ENCODE measurements around the gene DNAH2.

DNAH2 gene

GRCh38 chr17:7849751-7850504 is 132.4 kb downstream of the DNAH2 start:
- Histone ChIP-seq H3K36me3 (ENCODE audit: control insufficient read depth, insufficient read depth, low read length) (no peaks in the 10 kb centered on the region; the same call in 1 of the 2 replicates), H3K27ac (ENCODE audit: low read length) (no peak overlapping the region)
- WGBS (ENCODE audit: insufficient coverage, insufficient read length), result no CpG with 5 or more reads among the region's 12 CpGs

GRCh38 chr17:7850701-7851437 is 133.3 kb downstream of the DNAH2 start:
- Histone ChIP-seq H3K4me3 (ENCODE audit: low read length) (peak overlapping the region; percentile 49; the same call in 1 of the 2 replicates), H3K4me1 (ENCODE audit: control insufficient read depth, insufficient read depth, low read length) (peaks cover 13% of the 10 kb centered on the region), H3K36me3 (ENCODE audit: control insufficient read depth, insufficient read depth, low read length) (no peaks in the 10 kb centered on the region; the same call in 1 of the 2 replicates), H3K9me3 (ENCODE audit: control insufficient read depth, insufficient read depth, low read length) (no peaks in the 10 kb centered on the region), H3K27me3 (ENCODE audit: control insufficient read depth, insufficient read depth, low read length) (peaks cover 24% of the 10 kb centered on the region), H3K27ac (ENCODE audit: low read length) (no peak overlapping the region)
- no peak for DNase-seq (ENCODE audit: low read depth, low spot score)
- WGBS (ENCODE audit: insufficient coverage, insufficient read length), result no CpG with 5 or more reads among the region's 17 CpGs

More at GRCh38 chr17:7849751-7850504, 132.4 kb downstream of the DNAH2 start:
- H3K27me3 ChIP-seq (ENCODE audit: control insufficient read depth, insufficient read depth, low read length), result peaks cover 14% of the 10 kb centered on the region
- H3K4me1 ChIP-seq (ENCODE audit: control insufficient read depth, insufficient read depth, low read length), result peaks cover 6% of the 10 kb centered on the region
- no peaks in the 10 kb centered on the region for H3K9me3 ChIP-seq (ENCODE audit: control insufficient read depth, insufficient read depth, low read length)
- H3K4me3 ChIP-seq (ENCODE audit: low read length), result no peak overlapping the region
- no peak for DNase-seq (ENCODE audit: low read depth, low spot score)

- DNase-seq (ENCODE audit: low read depth, low spot score), result no peak
- Histone ChIP-seq H3K36me3 (ENCODE audit: control insufficient read depth, insufficient read depth, low read length) (no peaks in the 10 kb centered on the region; the same call in 1 of the 2 replicates), H3K27me3 (ENCODE audit: control insufficient read depth, insufficient read depth, low read length) (peaks cover 30% of the 10 kb centered on the region), H3K27ac (ENCODE audit: low read length) (no peak overlapping the region), H3K4me1 (ENCODE audit: control insufficient read depth, insufficient read depth, low read length) (peaks cover 13% of the 10 kb centered on the region), H3K9me3 (ENCODE audit: control insufficient read depth, insufficient read depth, low read length) (no peaks in the 10 kb centered on the region), H3K4me3 (ENCODE audit: low read length) (peak overlapping the region; percentile 49; the same call in 1 of the 2 replicates)
- no CpG with 5 or more reads among the region's 60 CpGs for WGBS (ENCODE audit: insufficient coverage, insufficient read length)
These were observed 134.1 kb downstream of the DNAH2 start for GRCh38 chr17:7851438-7852261.

- no peak for DNase-seq (ENCODE audit: low read depth, low spot score)
- no peaks in the 10 kb centered on the region; the same call in 1 of the 2 replicates for H3K36me3 ChIP-seq (ENCODE audit: control insufficient read depth, insufficient read depth, low read length)
- H3K27me3 ChIP-seq (ENCODE audit: control insufficient read depth, insufficient read depth, low read length), result peaks cover 30% of the 10 kb centered on the region
- H3K4me1 ChIP-seq (ENCODE audit: control insufficient read depth, insufficient read depth, low read length), result peaks cover 13% of the 10 kb centered on the region
- H3K4me3 ChIP-seq (ENCODE audit: low read length), result no peak overlapping the region
- no CpG with 5 or more reads among the region's 20 CpGs for WGBS (ENCODE audit: insufficient coverage, insufficient read length)
- no peak overlapping the region for H3K27ac ChIP-seq (ENCODE audit: low read length)
- no peaks in the 10 kb centered on the region for H3K9me3 ChIP-seq (ENCODE audit: control insufficient read depth, insufficient read depth, low read length)
These were observed 134.7 kb downstream of the DNAH2 start for GRCh38 chr17:7852262-7852670.

- Histone ChIP-seq H3K4me3 (ENCODE audit: low read length) (no peak overlapping the region), H3K36me3 (ENCODE audit: control insufficient read depth, insufficient read depth, low read length) (no peaks in the 10 kb centered on the region; the same call in 1 of the 2 replicates), H3K27me3 (ENCODE audit: control insufficient read depth, insufficient read depth, low read length) (peaks cover 30% of the 10 kb centered on the region), H3K4me1 (ENCODE audit: control insufficient read depth, insufficient read depth, low read length) (peaks cover 13% of the 10 kb centered on the region), H3K9me3 (ENCODE audit: control insufficient read depth, insufficient read depth, low read length) (no peaks in the 10 kb centered on the region), H3K27ac (ENCODE audit: low read length) (no peak overlapping the region)
- WGBS (ENCODE audit: insufficient coverage, insufficient read length), result no CpG with 5 or more reads among the region's 51 CpGs
- no peak for DNase-seq (ENCODE audit: low read depth, low spot score)
These were observed 135.6 kb downstream of the DNAH2 start for GRCh38 chr17:7852919-7853690.

GRCh38 chr17:7853691-7854038 is 136.1 kb downstream of the DNAH2 start:
- Histone ChIP-seq H3K4me1 (ENCODE audit: control insufficient read depth, insufficient read depth, low read length) (peaks cover 13% of the 10 kb centered on the region), H3K4me3 (ENCODE audit: low read length) (no peak overlapping the region), H3K27me3 (ENCODE audit: control insufficient read depth, insufficient read depth, low read length) (peaks cover 30% of the 10 kb centered on the region), H3K9me3 (ENCODE audit: control insufficient read depth, insufficient read depth, low read length) (no peaks in the 10 kb centered on the region), H3K36me3 (ENCODE audit: control insufficient read depth, insufficient read depth, low read length) (no peaks in the 10 kb centered on the region; the same call in 1 of the 2 replicates), H3K27ac (ENCODE audit: low read length) (no peak overlapping the region)
- no CpG with 5 or more reads among the region's 21 CpGs for WGBS (ENCODE audit: insufficient coverage, insufficient read length)
- no peak for DNase-seq (ENCODE audit: low read depth, low spot score)

- WGBS (ENCODE audit: insufficient coverage, insufficient read length), result no CpG with 5 or more reads among the region's 31 CpGs
- H3K36me3 ChIP-seq (ENCODE audit: control insufficient read depth, insufficient read depth, low read length), result no peaks in the 10 kb centered on the region; the same call in 1 of the 2 replicates
- H3K27ac ChIP-seq (ENCODE audit: low read length), result no peak overlapping the region
- DNase-seq (ENCODE audit: low read depth, low spot score), result no peak
- H3K4me3 ChIP-seq (ENCODE audit: low read length), result no peak overlapping the region; the same call in 1 of the 2 replicates
- H3K27me3 ChIP-seq (ENCODE audit: control insufficient read depth, insufficient read depth, low read length), result peaks cover 30% of the 10 kb centered on the region
- peaks cover 14% of the 10 kb centered on the region for H3K4me1 ChIP-seq (ENCODE audit: control insufficient read depth, insufficient read depth, low read length)
- H3K9me3 ChIP-seq (ENCODE audit: control insufficient read depth, insufficient read depth, low read length), result no peaks in the 10 kb centered on the region
These were observed 136.7 kb downstream of the DNAH2 start for GRCh38 chr17:7854078-7854777.

GRCh38 chr17:7854851-7855659 is 137.5 kb downstream of the DNAH2 start, which contains the start of gene TMEM88:
TMEM88 (plus strand) TSS chr17:7855066; CDS start chr17:7855075, 9 bp downstream.
- H3K27me3 ChIP-seq (ENCODE audit: control insufficient read depth, insufficient read depth, low read length), result peaks cover 30% of the 10 kb centered on the region
- no peak within 1 kb of the TSS for H3K27ac ChIP-seq (ENCODE audit: low read length)
- peaks cover 14% of the 10 kb centered on the region for H3K4me1 ChIP-seq (ENCODE audit: control insufficient read depth, insufficient read depth, low read length)
- no peak for DNase-seq (ENCODE audit: low read depth, low spot score)
- no peaks in the 10 kb centered on the region for H3K36me3 ChIP-seq (ENCODE audit: control insufficient read depth, insufficient read depth, low read length)
- H3K9me3 ChIP-seq (ENCODE audit: control insufficient read depth, insufficient read depth, low read length), result no peaks in the 10 kb centered on the region
- WGBS (ENCODE audit: insufficient coverage, insufficient read length), result no CpG with 5 or more reads among the region's 57 CpGs
- H3K4me3 ChIP-seq (ENCODE audit: low read length), result peak within 1 kb of the TSS; percentile 8; the same call in 1 of the 2 replicates

GRCh38 chr17:7855660-7856010 is 138.1 kb downstream of the DNAH2 start:
- H3K36me3 ChIP-seq (ENCODE audit: control insufficient read depth, insufficient read depth, low read length), result no peaks in the 10 kb centered on the region
- H3K4me3 ChIP-seq (ENCODE audit: low read length), result no peak overlapping the region; the same call in 1 of the 2 replicates
- no peaks in the 10 kb centered on the region for H3K9me3 ChIP-seq (ENCODE audit: control insufficient read depth, insufficient read depth, low read length)
- WGBS (ENCODE audit: insufficient coverage, insufficient read length), result no CpG with 5 or more reads among the region's 15 CpGs
- H3K27ac ChIP-seq (ENCODE audit: low read length), result no peak overlapping the region
- H3K4me1 ChIP-seq (ENCODE audit: control insufficient read depth, insufficient read depth, low read length), result peaks cover 14% of the 10 kb centered on the region
- peaks cover 30% of the 10 kb centered on the region for H3K27me3 ChIP-seq (ENCODE audit: control insufficient read depth, insufficient read depth, low read length)
- DNase-seq (ENCODE audit: low read depth, low spot score), result no peak

Measured in iPS DF 6.9 (cell line).